ENCODE measurements around the gene IHH. TPM values are rescaled to one million over a fixed set of nuclear protein-coding genes. Genes with fewer than 3 reads are reported as not detected.

Gene IHH
- total RNA-seq, 1 donor from 2014 or later, result not detected

- no peak for TF ChIP-seq CTCF (IDR thresholded peaks at IDR 0.05; ENCODE audit: insufficient read depth, low read length, poor library complexity, severe bottlenecking)
- DNase-seq (ENCODE audit: low read depth), result no peak
- H3K36me3 ChIP-seq (ENCODE audit: control insufficient read depth, insufficient read depth, low read length), result no peaks in the 10 kb centered on the region
- peaks cover 83% of the 10 kb centered on the region for H3K27me3 ChIP-seq (ENCODE audit: control insufficient read depth, insufficient read depth, low read length)
- no peak overlapping the region for H3K4me3 ChIP-seq (ENCODE audit: low read depth, low read length)
Observed at GRCh38 chr2:219059375-219059724, 1.4 kb downstream of the IHH start.

- Histone ChIP-seq H3K27me3 (ENCODE audit: control insufficient read depth, insufficient read depth, low read length) (peaks cover 83% of the 10 kb centered on the region), H3K4me3 (ENCODE audit: low read depth, low read length) (no peak overlapping the region), H3K36me3 (ENCODE audit: control insufficient read depth, insufficient read depth, low read length) (no peaks in the 10 kb centered on the region)
- no peak for TF ChIP-seq CTCF (IDR thresholded peaks at IDR 0.05; ENCODE audit: insufficient read depth, low read length, poor library complexity, severe bottlenecking)
- no peak for DNase-seq (ENCODE audit: low read depth)
Observed at GRCh38 chr2:219058541-219059374, 2.0 kb downstream of the IHH start.

- no peak for DNase-seq (ENCODE audit: low read depth)
- no peak overlapping the region for H3K4me3 ChIP-seq (ENCODE audit: low read depth, low read length)
- TF ChIP-seq CTCF (IDR thresholded peaks at IDR 0.05; ENCODE audit: insufficient read depth, low read length, poor library complexity, severe bottlenecking), result peak; percentile 88
- no peaks in the 10 kb centered on the region for H3K36me3 ChIP-seq (ENCODE audit: control insufficient read depth, insufficient read depth, low read length)
- peaks cover 76% of the 10 kb centered on the region for H3K27me3 ChIP-seq (ENCODE audit: control insufficient read depth, insufficient read depth, low read length)
Observed at GRCh38 chr2:219057709-219058540, 2.8 kb downstream of the IHH start.

GRCh38 chr2:219056896-219057708, 3.6 kb downstream of the IHH start:
- Histone ChIP-seq H3K36me3 (ENCODE audit: control insufficient read depth, insufficient read depth, low read length) (no peaks in the 10 kb centered on the region), H3K27me3 (ENCODE audit: control insufficient read depth, insufficient read depth, low read length) (peaks cover 77% of the 10 kb centered on the region), H3K4me3 (ENCODE audit: low read depth, low read length) (no peak overlapping the region)
- no peak for DNase-seq (ENCODE audit: low read depth)
- TF ChIP-seq CTCF (IDR thresholded peaks at IDR 0.05; ENCODE audit: insufficient read depth, low read length, poor library complexity, severe bottlenecking), result no peak

GRCh38 chr2:219056176-219056895, 4.4 kb downstream of the IHH start:
- peaks cover 74% of the 10 kb centered on the region for H3K27me3 ChIP-seq (ENCODE audit: control insufficient read depth, insufficient read depth, low read length)
- H3K36me3 ChIP-seq (ENCODE audit: control insufficient read depth, insufficient read depth, low read length), result no peaks in the 10 kb centered on the region
- DNase-seq (ENCODE audit: low read depth), result no peak
- no peak overlapping the region for H3K4me3 ChIP-seq (ENCODE audit: low read depth, low read length)
- no peak for TF ChIP-seq CTCF (IDR thresholded peaks at IDR 0.05; ENCODE audit: insufficient read depth, low read length, poor library complexity, severe bottlenecking)
